ENCODE data around the gene BAG5. TPM values are rescaled to one million over a fixed set of nuclear protein-coding genes. Genes with fewer than 3 reads are reported as not detected.

The BAG5 gene
- total RNA-seq, 1 donor from 2014 or later = 39.9 TPM

DNA sequence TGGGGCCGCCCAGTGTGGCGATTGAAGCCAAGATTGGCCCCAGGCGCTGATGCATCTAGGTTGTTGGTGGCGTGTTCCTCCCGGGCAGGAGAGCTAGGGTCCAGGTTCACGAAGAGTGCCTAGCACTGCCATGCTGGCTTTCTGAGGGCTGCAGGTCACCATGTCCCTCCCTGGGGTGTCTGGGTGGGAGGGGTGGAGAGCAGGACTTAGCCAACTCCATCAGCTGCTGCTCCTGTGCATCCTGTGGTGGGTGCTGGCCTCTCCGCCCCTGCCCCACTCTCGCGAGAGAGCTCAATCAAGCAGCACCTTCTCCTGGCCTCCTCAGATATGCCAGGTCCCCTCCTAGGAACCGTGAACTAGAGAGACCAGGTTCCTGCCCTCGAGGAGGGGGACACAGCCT is 31.6 kb downstream of the BAG5 start:
- Mint-ChIP-seq H3K4me1 (ENCODE audit: unreplicated experiment) (peaks cover 12% of the 10 kb centered on the region), H3K9me3 (ENCODE audit: unreplicated experiment) (no peaks in the 10 kb centered on the region), H3K4me3 (ENCODE audit: unreplicated experiment) (peak overlapping the region; percentile 60), H3K27me3 (ENCODE audit: unreplicated experiment) (peaks cover 12% of the 10 kb centered on the region), H3K27ac (ENCODE audit: unreplicated experiment) (no peak overlapping the region), H3K36me3 (ENCODE audit: low read depth, unreplicated experiment) (no peaks in the 10 kb centered on the region)
- no peak for DNase-seq (ENCODE audit: low spot score)
- no peak for TF ChIP-seq CTCF (IDR thresholded peaks at IDR 0.05; ENCODE audit: unreplicated experiment)

DNA sequence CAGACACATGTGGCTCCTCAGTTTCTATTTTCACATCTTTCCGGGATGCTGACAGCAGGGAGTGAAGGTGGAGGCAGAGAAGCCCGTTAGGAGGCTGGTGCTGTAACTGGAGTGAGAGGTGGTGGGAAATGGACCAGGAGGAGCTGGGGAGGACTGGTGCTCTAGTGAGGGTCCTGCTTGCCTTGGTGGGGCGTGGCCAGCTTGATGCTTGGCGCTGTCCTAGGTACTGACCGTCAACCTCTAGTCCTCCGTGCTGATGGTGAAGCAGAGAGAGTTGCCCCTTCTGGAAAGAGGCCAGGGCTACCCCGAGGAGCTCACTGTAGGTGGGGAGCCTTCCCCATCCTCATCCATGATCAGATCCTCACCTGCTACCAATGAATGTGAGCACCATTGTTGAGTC is 32.1 kb downstream of the BAG5 start:
- DNase-seq (ENCODE audit: low spot score) = no peak
- Mint-ChIP-seq H3K4me3 (ENCODE audit: unreplicated experiment) (peak overlapping the region; percentile 60), H3K27me3 (ENCODE audit: unreplicated experiment) (peaks cover 13% of the 10 kb centered on the region), H3K36me3 (ENCODE audit: low read depth, unreplicated experiment) (no peaks in the 10 kb centered on the region), H3K4me1 (ENCODE audit: unreplicated experiment) (peaks cover 12% of the 10 kb centered on the region), H3K27ac (ENCODE audit: unreplicated experiment) (no peak overlapping the region), H3K9me3 (ENCODE audit: unreplicated experiment) (no peaks in the 10 kb centered on the region)
- no peak for TF ChIP-seq CTCF (IDR thresholded peaks at IDR 0.05; ENCODE audit: unreplicated experiment)

DNA sequence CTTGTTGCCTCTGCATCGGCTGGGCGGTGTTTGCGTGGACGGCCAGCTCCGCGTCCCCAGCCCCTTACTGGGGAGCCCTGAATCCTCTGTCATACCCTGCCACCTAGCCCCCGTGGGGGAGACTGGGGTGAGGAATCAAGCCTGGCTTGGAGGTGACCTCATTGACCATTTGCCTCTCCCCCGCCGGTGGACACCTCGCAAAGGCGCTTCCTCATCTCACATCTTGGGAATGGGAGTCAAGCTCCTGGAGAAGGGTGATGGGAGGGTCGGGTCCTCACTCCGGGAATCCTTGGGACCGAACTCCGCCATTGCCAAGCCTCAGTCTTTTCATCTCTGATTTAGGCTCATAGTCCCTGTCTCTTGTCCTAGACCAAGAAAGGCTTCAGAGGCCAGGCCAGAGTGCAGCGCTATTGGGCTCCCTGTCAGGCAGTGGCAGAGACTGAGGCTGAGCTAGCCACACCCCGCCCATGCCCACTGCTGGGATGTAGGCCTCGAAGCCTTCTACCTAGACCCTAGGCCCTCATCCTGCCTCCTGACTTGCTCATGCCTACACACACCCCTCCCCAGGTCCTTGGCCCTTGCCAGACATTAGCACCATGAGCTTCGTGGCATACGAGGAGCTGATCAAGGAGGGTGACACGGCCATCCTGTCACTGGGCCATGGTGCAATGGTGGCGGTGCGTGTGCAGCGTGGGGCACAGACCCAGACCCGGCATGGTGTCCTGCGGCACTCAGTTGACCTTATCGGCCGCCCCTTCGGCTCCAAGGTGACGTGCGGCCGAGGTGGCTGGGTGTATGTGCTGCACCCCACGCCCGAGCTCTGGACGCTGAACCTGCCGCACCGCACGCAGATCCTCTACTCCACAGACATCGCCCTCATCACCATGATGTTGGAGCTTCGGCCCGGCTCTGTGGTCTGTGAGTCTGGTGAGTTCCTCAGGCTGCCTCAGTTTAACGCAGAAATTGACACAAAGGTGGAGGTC is 32.8 kb downstream of the BAG5 start:
- TF ChIP-seq CTCF (IDR thresholded peaks at IDR 0.05; ENCODE audit: unreplicated experiment) = no peak
- Mint-ChIP-seq H3K36me3 (ENCODE audit: low read depth, unreplicated experiment) (no peaks in the 10 kb centered on the region), H3K27ac (ENCODE audit: unreplicated experiment) (peak overlapping the region; percentile 80), H3K9me3 (ENCODE audit: unreplicated experiment) (no peaks in the 10 kb centered on the region), H3K4me3 (ENCODE audit: unreplicated experiment) (peak overlapping the region; percentile 96), H3K27me3 (ENCODE audit: unreplicated experiment) (peaks cover 13% of the 10 kb centered on the region), H3K4me1 (ENCODE audit: unreplicated experiment) (peaks cover 12% of the 10 kb centered on the region)
- no peak for DNase-seq (ENCODE audit: low spot score)

DNA sequence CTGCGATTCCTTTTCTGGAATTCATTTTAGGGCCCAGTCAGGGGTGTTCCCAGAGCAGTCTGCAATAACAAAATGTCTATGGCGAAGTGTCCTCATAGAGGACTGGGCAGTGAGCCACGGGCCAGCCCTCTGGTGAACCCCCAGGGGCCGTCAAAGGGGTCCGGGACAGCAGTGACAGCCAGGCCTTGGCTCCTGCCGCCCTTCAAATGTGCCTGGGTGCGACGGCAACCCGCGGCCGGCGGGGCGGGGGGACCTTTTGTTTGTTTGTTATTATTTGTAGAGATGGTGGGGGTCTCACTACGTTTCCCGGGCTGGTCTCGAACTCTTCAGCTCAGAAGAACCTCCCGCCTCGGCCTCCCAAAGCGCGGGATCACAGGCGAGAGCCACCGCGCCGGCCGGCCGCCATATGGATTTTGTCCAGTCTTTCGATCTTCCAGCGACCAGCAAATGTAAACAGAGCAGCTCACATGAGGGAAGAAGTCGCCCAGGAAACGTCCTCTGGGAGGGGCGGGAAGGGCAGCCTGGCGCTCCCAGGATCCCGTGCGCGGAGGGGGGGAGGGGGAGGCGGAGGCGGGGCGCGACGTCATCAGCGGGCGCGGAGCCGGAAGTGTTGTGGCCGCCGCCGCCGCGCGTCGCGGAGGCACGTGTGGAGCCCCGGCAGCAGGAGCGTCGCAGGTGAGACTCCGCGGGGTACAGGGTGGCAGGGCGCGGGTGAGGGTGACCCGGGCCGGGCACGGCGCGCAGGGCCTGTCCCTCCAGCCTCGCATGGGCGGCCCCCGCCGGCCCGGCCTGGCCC is 33.7 kb downstream of the BAG5 start, which contains the start of gene TRMT61A:
Gene TRMT61A, plus strand, starts transcription at position 610 of the 796 bp plus-strand sequence. CDS start 783 bp downstream, outside the sequence.
- Mint-ChIP-seq H3K27ac (ENCODE audit: unreplicated experiment) (peak within 1 kb of the TSS; percentile 89), H3K9me3 (ENCODE audit: unreplicated experiment) (no peaks in the 10 kb centered on the region), H3K4me3 (ENCODE audit: unreplicated experiment) (peak within 1 kb of the TSS; percentile 96), H3K4me1 (ENCODE audit: unreplicated experiment) (peaks cover 12% of the 10 kb centered on the region), H3K27me3 (ENCODE audit: unreplicated experiment) (peaks cover 14% of the 10 kb centered on the region), H3K36me3 (ENCODE audit: low read depth, unreplicated experiment) (peaks cover 1% of the 10 kb centered on the region)
- peak; percentile 66 for DNase-seq (ENCODE audit: low spot score)
- no peak for TF ChIP-seq CTCF (IDR thresholded peaks at IDR 0.05; ENCODE audit: unreplicated experiment)
